ENCODE measurements around the gene TCHHL1. TPM values are rescaled to one million over a fixed set of nuclear protein-coding genes. Genes with fewer than 3 reads are reported as not detected.

TCHHL1 gene
- polyA plus RNA-seq, 1 donor: not detected

DNA sequence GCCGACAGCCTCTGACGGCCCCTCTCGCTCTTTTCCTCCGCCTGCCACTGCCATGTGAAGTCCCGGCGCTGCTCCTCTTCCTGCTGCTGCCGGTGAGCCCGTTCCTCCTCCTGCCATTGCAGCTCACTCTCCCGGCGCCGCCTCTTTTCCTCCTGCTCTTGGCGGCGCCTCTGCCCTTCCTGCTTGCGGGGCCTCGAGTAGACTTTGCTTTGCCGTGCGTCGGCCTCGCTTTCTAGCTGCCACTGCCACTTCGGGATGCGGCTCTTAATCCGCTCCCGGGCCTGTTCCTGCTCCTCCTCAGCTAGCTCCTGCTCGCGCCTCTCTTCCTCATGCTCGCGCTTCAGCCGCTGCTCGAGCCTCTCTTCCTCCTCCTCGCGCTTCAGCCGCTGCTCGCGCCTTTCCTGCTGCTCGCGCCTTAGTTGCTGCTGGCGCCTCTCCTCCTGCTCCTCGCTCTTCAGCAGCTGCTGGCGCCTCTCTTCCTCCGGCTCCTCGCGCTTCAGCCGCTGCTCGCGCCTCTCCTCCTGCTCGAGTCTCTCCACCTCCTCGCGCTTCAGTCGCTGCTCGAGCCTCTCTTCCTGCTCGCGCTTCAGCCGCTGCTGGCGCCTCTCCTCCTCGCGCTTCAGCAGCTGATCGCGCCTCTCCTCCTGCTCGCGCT, 22.1 kb upstream of the TCHHL1 start:
- H3K27ac ChIP-seq (ENCODE audit: low read length): no peak overlapping the region
- H3K4me3 ChIP-seq (ENCODE audit: low read length): peak overlapping the region; percentile 29
- peak in 1 of 2 donors; percentile 75 for DNase-seq
- H3K27me3 ChIP-seq (ENCODE audit: control insufficient read depth, insufficient read depth, low read length): peaks cover 93% of the 10 kb centered on the region
- H3K9me3 ChIP-seq (ENCODE audit: control insufficient read depth, low read depth, low read length): peaks cover 32% of the 10 kb centered on the region
- H3K4me1 ChIP-seq (ENCODE audit: control insufficient read depth, insufficient read depth, low read length): peaks cover 32% of the 10 kb centered on the region
- no peaks in the 10 kb centered on the region for H3K36me3 ChIP-seq (ENCODE audit: control insufficient read depth, insufficient read depth, low read length)
- WGBS (ENCODE audit: insufficient coverage, low lambda C conversion rate): no CpG with 5 or more reads among the region's 60 CpGs

DNA sequence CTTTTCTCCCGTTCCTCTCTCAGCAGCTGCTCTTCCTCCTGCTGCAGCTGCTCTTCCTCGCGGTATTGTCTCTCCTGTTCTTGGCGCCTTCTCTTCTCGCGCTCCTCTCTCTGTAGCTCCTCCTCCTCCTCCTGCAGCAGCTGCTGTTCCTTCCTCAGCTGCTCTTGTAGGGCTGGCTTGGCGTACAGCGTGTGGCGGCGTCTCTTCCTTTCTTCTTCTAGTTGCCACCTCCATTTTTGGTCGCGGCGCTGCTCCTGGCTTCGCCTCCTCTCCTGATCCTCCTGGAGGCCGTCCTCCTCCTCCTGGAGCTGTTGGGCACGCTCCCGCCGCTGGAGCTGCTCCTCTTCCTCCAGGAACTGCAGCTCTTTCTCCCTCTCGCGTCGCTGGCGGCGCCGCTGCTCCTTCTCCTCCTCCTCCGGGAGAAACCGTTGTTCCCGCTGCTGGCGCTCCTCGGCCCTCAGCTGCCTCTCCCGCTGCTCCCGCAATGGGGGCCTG, 21.5 kb upstream of the TCHHL1 start:
- DNase-seq: peak in 1 of 2 donors; percentile 57
- WGBS (ENCODE audit: insufficient coverage, low lambda C conversion rate): 0% methylated on average over 6 of the region's 31 CpGs
- Histone ChIP-seq H3K36me3 (ENCODE audit: control insufficient read depth, insufficient read depth, low read length) (no peaks in the 10 kb centered on the region), H3K27me3 (ENCODE audit: control insufficient read depth, insufficient read depth, low read length) (peaks cover 96% of the 10 kb centered on the region), H3K27ac (ENCODE audit: low read length) (no peak overlapping the region), H3K9me3 (ENCODE audit: control insufficient read depth, low read depth, low read length) (peaks cover 32% of the 10 kb centered on the region), H3K4me3 (ENCODE audit: low read length) (peak overlapping the region; percentile 29), H3K4me1 (ENCODE audit: control insufficient read depth, insufficient read depth, low read length) (peaks cover 32% of the 10 kb centered on the region)

DNA sequence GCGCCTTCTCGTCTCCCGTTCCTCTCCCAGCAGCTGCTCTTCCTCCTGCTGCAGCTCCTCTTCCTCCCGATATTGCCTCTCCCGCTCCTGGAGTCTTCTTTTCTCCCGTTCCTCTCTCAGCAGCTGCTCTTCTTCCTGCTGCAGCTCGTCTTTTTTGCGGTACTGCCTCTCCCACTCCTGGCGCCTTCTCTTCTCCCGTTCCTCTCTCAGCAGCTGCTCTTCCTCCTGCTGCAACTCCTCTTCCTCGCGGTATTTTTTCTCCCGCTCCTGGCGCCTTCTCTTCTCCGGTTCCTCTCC, 21.1 kb upstream of the TCHHL1 start:
- WGBS (ENCODE audit: insufficient coverage, low lambda C conversion rate): 10% methylated on average over 11 of the region's 15 CpGs

DNA sequence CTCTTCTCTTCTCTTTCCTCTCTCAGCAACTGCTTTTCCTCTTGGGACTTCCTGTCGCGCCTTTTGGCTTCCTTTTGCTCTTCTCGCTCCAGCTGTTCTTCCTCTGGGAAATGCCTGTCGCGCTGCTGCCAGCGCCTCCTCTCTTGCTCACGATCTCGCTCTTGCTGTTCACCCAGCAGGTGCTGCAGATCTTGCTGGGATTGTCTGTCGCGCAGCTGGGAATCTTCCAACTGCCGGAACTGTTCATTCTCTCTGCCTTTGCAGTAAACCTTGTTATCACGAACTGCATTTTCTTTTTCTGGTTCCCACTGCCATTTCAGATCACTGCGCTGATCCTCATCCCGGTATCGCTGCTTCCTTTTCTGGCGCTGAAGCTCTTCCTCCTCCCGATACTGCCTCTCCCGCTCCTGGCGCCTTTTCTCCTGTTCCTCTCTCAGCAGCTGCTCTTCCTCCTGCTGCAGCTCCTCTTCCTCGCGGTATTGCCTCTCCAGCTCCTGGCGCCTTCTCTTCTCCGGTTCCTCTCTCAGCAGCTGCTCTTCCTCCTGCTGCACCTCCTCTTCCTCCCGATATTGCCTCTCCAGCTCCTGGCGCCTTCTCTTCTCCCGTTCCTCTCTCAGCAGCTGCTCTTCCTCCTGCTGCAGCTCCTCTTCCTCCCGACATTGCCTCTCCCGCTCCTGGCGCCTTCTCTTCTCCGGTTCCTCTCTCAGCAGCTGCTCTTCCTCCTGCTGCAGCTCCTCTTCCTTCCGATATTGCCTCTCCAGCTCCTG, 20.6 kb upstream of the TCHHL1 start:
- DNase-seq: peak in 1 of 2 donors; percentile 35
- Histone ChIP-seq H3K36me3 (ENCODE audit: control insufficient read depth, insufficient read depth, low read length) (no peaks in the 10 kb centered on the region), H3K27ac (ENCODE audit: low read length) (no peak overlapping the region), H3K4me3 (ENCODE audit: low read length) (no peak overlapping the region), H3K9me3 (ENCODE audit: control insufficient read depth, low read depth, low read length) (peaks cover 32% of the 10 kb centered on the region), H3K27me3 (ENCODE audit: control insufficient read depth, insufficient read depth, low read length) (peaks cover 97% of the 10 kb centered on the region), H3K4me1 (ENCODE audit: control insufficient read depth, insufficient read depth, low read length) (peaks cover 32% of the 10 kb centered on the region)
- WGBS (ENCODE audit: insufficient coverage, low lambda C conversion rate): 18% methylated on average over 16 of the region's 31 CpGs

More for the DNA sequence above, 21.1 kb upstream of the TCHHL1 start:
- Histone ChIP-seq H3K36me3 (ENCODE audit: control insufficient read depth, insufficient read depth, low read length) (no peaks in the 10 kb centered on the region), H3K4me1 (ENCODE audit: control insufficient read depth, insufficient read depth, low read length) (peaks cover 32% of the 10 kb centered on the region), H3K27me3 (ENCODE audit: control insufficient read depth, insufficient read depth, low read length) (peaks cover 95% of the 10 kb centered on the region), H3K4me3 (ENCODE audit: low read length) (peak overlapping the region; percentile 29), H3K27ac (ENCODE audit: low read length) (no peak overlapping the region), H3K9me3 (ENCODE audit: control insufficient read depth, low read depth, low read length) (peaks cover 32% of the 10 kb centered on the region)
- peak in 1 of 2 donors; percentile 8 for DNase-seq

DNA sequence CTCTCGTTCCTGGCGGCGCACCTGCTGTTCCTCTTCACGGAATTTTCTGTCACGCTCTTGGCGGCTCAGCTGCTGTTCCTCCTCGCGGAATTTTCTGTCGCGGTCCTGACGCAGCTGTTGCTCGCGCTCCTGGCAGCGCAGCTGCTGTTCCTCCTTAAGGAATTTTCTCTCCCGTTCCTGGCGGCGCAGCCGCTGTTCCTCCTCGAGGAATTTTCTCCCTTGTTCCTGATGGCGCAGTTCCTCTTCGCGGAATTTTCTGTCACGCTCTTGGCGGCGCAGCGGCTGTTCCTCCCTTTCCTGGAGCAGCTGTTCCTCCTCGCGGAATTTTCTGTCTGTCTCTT, 20.0 kb upstream of the TCHHL1 start:
- WGBS (ENCODE audit: insufficient coverage, low lambda C conversion rate): 19% methylated on average over 5 of the region's 28 CpGs
- DNase-seq: peak in 1 of 2 donors; percentile 14
- Histone ChIP-seq H3K27me3 (ENCODE audit: control insufficient read depth, insufficient read depth, low read length) (peaks cover 95% of the 10 kb centered on the region), H3K4me3 (ENCODE audit: low read length) (no peak overlapping the region), H3K27ac (ENCODE audit: low read length) (no peak overlapping the region), H3K9me3 (ENCODE audit: control insufficient read depth, low read depth, low read length) (peaks cover 32% of the 10 kb centered on the region), H3K36me3 (ENCODE audit: control insufficient read depth, insufficient read depth, low read length) (no peaks in the 10 kb centered on the region), H3K4me1 (ENCODE audit: control insufficient read depth, insufficient read depth, low read length) (peaks cover 32% of the 10 kb centered on the region)

DNA sequence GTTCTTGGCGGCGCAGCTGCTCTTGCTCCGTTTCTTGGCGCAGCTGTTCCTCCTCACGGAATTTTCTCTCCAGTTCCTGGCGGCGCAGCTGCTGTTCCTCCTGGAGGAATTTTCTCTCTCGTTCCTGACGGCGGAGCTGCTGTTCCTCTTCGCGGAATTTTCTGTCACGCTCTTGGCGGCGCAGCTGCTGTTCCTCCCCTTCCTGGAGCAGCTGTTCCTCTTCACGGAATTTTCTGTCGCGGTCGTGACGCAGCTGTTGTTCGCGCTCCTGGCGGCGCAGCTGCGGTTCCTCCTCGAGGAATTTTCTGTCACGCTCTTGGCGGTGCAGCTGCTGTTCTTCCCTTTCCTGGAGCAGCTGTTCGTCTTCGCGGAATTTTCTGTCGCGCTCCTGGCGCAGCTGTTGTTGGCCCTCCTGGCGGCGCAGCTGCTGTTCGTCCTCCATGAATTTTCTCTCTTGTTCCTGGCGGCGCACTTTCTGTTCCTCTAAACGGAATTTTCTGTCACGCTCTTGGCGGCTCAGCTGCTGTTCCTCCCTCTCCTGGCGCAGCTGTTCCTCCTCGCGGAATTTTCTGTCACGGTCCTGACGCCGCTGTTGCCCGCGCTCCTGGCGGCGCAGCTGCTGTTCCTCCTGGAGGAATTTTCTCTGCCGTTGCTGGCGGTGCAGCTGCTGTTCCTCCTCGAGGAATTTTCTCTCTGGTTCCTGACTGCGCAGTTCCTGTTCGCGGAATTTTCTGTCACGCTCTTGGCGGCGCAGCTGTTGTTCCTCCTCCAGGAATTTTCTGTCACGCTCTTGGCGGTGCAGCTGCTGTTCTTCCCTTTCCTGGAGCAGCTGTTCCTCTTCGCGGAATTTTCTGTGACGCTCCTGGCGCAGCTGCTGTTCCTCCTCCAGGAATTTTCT, 19.4 kb upstream of the TCHHL1 start:
- Histone ChIP-seq H3K4me1 (ENCODE audit: control insufficient read depth, insufficient read depth, low read length) (peaks cover 32% of the 10 kb centered on the region), H3K4me3 (ENCODE audit: low read length) (no peak overlapping the region), H3K27me3 (ENCODE audit: control insufficient read depth, insufficient read depth, low read length) (peaks cover 91% of the 10 kb centered on the region), H3K36me3 (ENCODE audit: control insufficient read depth, insufficient read depth, low read length) (no peaks in the 10 kb centered on the region), H3K27ac (ENCODE audit: low read length) (no peak overlapping the region), H3K9me3 (ENCODE audit: control insufficient read depth, low read depth, low read length) (peaks cover 32% of the 10 kb centered on the region)
- peak in 1 of 2 donors; percentile 22 for DNase-seq
- 12% methylated on average over 8 of the region's 67 CpGs for WGBS (ENCODE audit: insufficient coverage, low lambda C conversion rate)

DNA sequence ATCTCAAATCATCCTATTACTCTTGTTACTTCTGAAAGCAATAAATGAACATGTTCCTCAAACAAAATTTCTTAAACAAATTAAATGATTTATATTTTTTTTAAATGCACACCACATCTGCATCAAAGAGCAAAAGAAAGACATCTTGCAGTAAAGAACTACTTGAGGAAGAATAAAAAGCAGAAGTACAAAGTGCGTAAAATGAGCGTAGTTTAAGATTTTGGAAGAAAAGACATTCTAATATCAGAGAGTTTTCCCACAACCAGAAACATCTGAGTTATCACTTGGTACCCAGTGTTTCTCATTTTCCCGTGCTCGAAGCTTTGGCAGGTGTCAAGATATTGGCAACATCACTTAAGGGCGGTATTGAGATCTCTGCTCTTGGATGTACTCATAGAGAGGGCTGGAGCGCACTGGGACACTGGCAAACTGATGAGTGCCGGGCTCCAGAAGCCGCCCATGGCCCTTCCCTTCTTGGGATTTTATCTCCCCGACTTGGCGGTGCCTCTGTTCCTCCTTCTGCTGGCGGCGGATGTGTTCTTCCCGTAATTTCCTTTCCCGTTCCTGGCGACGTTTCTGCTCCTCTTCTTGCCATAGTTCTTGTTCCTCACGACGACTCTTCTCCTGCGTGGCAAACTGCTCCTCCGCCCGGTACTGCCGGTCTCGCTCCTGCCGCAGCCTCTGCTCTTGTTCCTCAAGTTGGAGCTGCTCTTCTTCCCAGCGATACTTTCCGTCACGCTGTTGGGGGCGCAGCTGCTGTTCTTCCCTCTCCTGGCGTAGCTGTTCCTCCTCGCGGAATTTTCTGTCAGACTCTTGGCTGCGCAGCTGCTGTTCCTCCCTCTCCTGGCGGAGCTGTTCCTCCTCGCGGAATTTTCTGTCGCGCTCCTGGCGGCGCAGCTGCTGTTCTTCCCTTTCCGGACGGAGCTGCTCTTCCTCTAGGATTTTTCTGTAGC, 18.4 kb upstream of the TCHHL1 start:
- Histone ChIP-seq H3K4me3 (ENCODE audit: low read length) (no peak overlapping the region), H3K27ac (ENCODE audit: low read length) (no peak overlapping the region), H3K36me3 (ENCODE audit: control insufficient read depth, insufficient read depth, low read length) (no peaks in the 10 kb centered on the region), H3K4me1 (ENCODE audit: control insufficient read depth, insufficient read depth, low read length) (peaks cover 26% of the 10 kb centered on the region), H3K27me3 (ENCODE audit: control insufficient read depth, insufficient read depth, low read length) (peaks cover 82% of the 10 kb centered on the region), H3K9me3 (ENCODE audit: control insufficient read depth, low read depth, low read length) (peaks cover 29% of the 10 kb centered on the region)
- DNase-seq: peak in 1 of 2 donors; percentile 14
- WGBS (ENCODE audit: insufficient coverage, low lambda C conversion rate): 37% methylated on average over 8 of the region's 41 CpGs

DNA sequence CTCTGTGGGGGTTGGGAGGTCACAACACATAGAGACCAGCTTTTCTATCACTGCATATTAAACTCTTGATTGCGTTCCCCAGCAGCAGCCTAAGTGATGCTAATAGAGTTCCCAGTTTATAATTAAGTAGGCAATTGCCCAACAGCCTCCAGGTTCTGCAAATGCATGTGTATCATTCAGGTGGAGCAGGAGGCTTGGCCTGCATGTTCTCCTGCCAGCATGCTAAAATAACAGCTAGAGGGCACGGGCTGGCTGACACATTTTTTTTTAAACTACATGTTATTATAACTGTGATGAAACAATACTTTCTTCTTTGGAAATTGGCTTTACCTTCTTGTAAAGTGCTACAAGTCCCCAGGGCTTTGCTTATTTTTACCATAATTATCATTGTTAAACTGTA, 16.0 kb upstream of the TCHHL1 start:
- Histone ChIP-seq H3K9me3 (ENCODE audit: control insufficient read depth, low read depth, low read length) (peaks cover 16% of the 10 kb centered on the region), H3K4me3 (ENCODE audit: low read length) (no peak overlapping the region), H3K27ac (ENCODE audit: low read length) (no peak overlapping the region), H3K27me3 (ENCODE audit: control insufficient read depth, insufficient read depth, low read length) (peaks cover 63% of the 10 kb centered on the region), H3K36me3 (ENCODE audit: control insufficient read depth, insufficient read depth, low read length) (no peaks in the 10 kb centered on the region), H3K4me1 (ENCODE audit: control insufficient read depth, insufficient read depth, low read length) (peaks cover 8% of the 10 kb centered on the region)
- DNase-seq: no peak
- no CpG with 5 or more reads among the region's 2 CpGs for WGBS (ENCODE audit: insufficient coverage, low lambda C conversion rate)

DNA sequence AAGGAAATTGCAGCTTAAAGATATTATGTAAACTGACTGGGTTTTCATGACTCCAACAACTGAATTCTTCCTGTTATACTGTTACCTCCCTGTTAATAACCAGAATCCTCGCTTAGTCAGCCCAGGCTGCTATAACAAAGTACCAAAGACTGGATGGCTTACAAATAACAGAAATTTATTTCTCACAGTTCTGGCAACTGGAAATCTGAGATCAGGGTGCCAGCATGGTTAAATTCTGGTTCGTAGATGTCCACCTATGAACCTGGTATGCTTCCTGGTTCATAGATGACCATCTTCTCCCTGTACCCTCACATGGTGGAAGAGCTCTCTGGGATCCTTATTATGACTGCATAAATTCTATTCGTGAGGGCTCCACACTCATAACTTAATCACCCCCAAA, 8.1 kb upstream of the TCHHL1 start:
- Histone ChIP-seq H3K36me3 (ENCODE audit: control insufficient read depth, insufficient read depth, low read length) (no peaks in the 10 kb centered on the region), H3K27ac (ENCODE audit: low read length) (no peak overlapping the region), H3K27me3 (ENCODE audit: control insufficient read depth, insufficient read depth, low read length) (peaks cover 4% of the 10 kb centered on the region), H3K4me1 (ENCODE audit: control insufficient read depth, insufficient read depth, low read length) (no peaks in the 10 kb centered on the region), H3K9me3 (ENCODE audit: control insufficient read depth, low read depth, low read length) (no peaks in the 10 kb centered on the region), H3K4me3 (ENCODE audit: low read length) (no peak overlapping the region)
- WGBS (ENCODE audit: insufficient coverage, low lambda C conversion rate): 80% methylated on average over 1 of the region's 3 CpGs
- DNase-seq: no peak
